ENCODE results near the gene C1QTNF8.

C1QTNF8 gene

DNA sequence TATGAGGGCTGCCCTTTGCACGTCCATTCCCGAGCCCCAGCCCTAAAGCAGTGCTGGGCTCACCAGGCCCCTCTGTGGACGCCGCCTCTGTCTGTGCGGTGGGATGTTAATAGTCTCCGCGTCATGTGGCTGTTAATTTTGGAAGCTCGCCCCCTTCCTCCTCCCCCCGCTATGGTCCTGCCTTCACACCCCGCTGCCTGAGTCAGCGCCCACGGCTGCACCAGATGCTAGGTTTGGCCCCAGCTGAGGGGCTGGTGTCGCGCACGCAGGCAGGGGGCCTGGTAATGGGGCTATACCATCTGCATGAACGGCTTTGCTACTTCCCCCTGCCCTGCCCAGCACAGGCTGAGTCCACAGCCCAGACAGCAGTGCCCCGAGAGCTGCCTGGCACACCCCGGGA, 27.6 kb downstream of the C1QTNF8 start:
- TF ChIP-seq ESRRG (CRISPR knock-in tag; IDR thresholded peaks at IDR 0.05) (no peak), OSR1 (CRISPR knock-in tag; IDR thresholded peaks at IDR 0.05) (no peak), TCF4 (CRISPR knock-in tag; IDR thresholded peaks at IDR 0.05; ENCODE audit: borderline replicate concordance) (no peak), ZNF70 (CRISPR knock-in tag; IDR thresholded peaks at IDR 0.05) (no peak), PPARA (CRISPR knock-in tag; IDR thresholded peaks at IDR 0.05; ENCODE audit: borderline replicate concordance) (no peak), GLIS3 (CRISPR knock-in tag; IDR thresholded peaks at IDR 0.05) (no peak), ZC3H10 (CRISPR knock-in tag; IDR thresholded peaks at IDR 0.05) (no peak), TOX (CRISPR knock-in tag; IDR thresholded peaks at IDR 0.05; ENCODE audit: borderline replicate concordance) (no peak)
- TF ChIP-seq, protein P1, sequence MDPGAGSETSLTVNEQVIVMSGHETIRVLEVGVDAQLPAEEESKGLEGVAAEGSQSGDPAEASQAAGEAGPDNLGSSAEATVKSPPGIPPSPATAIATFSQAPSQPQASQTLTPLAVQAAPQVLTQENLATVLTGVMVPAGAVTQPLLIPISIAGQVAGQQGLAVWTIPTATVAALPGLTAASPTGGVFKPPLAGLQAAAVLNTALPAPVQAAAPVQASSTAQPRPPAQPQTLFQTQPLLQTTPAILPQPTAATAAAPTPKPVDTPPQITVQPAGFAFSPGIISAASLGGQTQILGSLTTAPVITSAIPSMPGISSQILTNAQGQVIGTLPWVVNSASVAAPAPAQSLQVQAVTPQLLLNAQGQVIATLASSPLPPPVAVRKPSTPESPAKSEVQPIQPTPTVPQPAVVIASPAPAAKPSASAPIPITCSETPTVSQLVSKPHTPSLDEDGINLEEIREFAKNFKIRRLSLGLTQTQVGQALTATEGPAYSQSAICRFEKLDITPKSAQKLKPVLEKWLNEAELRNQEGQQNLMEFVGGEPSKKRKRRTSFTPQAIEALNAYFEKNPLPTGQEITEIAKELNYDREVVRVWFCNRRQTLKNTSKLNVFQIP (CRISPR knock-in tag; IDR thresholded peaks at IDR 0.05; ENCODE audit: borderline replicate concordance, low read depth): no peak
- TF ChIP-seq, protein P2, sequence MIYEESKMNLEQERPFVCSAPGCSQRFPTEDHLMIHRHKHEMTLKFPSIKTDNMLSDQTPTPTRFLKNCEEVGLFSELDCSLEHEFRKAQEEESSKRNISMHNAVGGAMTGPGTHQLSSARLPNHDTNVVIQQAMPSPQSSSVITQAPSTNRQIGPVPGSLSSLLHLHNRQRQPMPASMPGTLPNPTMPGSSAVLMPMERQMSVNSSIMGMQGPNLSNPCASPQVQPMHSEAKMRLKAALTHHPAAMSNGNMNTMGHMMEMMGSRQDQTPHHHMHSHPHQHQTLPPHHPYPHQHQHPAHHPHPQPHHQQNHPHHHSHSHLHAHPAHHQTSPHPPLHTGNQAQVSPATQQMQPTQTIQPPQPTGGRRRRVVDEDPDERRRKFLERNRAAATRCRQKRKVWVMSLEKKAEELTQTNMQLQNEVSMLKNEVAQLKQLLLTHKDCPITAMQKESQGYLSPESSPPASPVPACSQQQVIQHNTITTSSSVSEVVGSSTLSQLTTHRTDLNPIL (CRISPR knock-in tag; IDR thresholded peaks at IDR 0.05; ENCODE audit: low read depth): no peak
- TF ChIP-seq, protein P3, sequence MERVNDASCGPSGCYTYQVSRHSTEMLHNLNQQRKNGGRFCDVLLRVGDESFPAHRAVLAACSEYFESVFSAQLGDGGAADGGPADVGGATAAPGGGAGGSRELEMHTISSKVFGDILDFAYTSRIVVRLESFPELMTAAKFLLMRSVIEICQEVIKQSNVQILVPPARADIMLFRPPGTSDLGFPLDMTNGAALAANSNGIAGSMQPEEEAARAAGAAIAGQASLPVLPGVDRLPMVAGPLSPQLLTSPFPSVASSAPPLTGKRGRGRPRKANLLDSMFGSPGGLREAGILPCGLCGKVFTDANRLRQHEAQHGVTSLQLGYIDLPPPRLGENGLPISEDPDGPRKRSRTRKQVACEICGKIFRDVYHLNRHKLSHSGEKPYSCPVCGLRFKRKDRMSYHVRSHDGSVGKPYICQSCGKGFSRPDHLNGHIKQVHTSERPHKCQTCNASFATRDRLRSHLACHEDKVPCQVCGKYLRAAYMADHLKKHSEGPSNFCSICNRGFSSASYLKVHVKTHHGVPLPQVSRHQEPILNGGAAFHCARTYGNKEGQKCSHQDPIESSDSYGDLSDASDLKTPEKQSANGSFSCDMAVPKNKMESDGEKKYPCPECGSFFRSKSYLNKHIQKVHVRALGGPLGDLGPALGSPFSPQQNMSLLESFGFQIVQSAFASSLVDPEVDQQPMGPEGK (CRISPR knock-in tag; IDR thresholded peaks at IDR 0.05; ENCODE audit: borderline replicate concordance): no peak
- ATAC-seq: peak; percentile 13; the same call in 2 of the 3 replicates

DNA sequence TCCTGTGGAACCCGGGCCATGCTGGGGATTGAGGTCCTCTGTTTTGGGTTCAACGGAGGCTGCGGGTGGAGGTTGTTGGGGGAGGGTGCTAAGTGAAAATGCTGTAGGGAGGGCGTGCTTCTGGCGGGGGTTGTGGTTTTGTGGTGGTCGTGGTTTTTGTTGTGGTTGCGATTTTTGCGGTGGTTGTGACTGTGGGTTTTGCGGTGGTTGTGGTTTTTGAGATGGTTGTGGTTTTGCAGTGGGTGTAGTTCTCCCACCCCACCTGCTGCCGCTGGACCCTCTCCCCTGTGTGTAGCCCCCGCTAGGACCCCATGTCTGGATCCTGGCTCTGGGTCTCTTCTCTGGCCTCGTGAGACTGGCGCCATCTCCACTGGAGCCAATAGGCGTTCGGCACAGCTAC, 28.4 kb downstream of the C1QTNF8 start:
- ATAC-seq: no peak
- TF ChIP-seq ARNTL (CRISPR knock-in tag; IDR thresholded peaks at IDR 0.05; ENCODE audit: borderline replicate concordance, low read depth): no peak
- TF ChIP-seq ZNF565 (CRISPR knock-in tag; conservative IDR thresholded peaks at IDR 0.05; ENCODE audit: low read depth): no peak
- TF ChIP-seq PPARA (CRISPR knock-in tag; IDR thresholded peaks at IDR 0.05; ENCODE audit: borderline replicate concordance): no peak
- no peak for TF ChIP-seq ZNF8 (CRISPR knock-in tag; IDR thresholded peaks at IDR 0.05)
- no peak for TF ChIP-seq CSDC2 (CRISPR knock-in tag; IDR thresholded peaks at IDR 0.05)
- TF ChIP-seq ZFP30 (CRISPR knock-in tag; IDR thresholded peaks at IDR 0.05): no peak
- no peak for TF ChIP-seq ISL1 (CRISPR knock-in tag; IDR thresholded peaks at IDR 0.05)

DNA sequence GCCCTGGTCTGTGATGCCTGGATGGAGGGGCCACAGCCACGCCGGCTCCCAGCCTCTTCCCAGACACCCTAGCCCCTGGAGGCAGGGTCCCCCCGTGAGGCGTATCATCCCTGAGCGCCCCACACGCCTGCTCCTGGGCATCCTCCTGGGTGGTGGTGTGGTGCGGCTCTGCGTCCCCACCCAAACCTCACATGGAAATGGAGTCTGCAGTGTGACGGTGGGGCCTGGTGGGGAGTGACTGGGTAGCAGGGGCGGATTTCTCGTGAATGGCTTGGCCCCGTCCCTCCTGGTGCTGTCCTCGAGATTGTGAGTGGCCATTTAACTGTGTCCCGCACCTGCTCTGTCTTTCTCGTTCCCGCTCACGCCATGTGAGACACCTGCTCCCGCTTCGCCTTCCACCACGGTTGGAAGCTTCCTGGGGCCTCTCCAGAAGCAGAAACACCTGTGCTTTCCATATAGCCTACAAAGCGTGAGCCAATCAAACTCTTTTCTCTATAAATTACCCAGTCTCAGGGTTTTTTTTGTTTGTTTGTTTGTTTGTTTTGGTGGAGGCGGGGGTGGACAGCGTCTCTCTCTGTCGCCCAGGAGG, 29.4 kb downstream of the C1QTNF8 start:
- no peak for ATAC-seq
- no peak for TF ChIP-seq SNAI2 (CRISPR knock-in tag; IDR thresholded peaks at IDR 0.05)
- no peak for TF ChIP-seq PPARA (CRISPR knock-in tag; IDR thresholded peaks at IDR 0.05; ENCODE audit: borderline replicate concordance)
- TF ChIP-seq ZNF565 (CRISPR knock-in tag; conservative IDR thresholded peaks at IDR 0.05; ENCODE audit: low read depth): no peak
- no peak for TF ChIP-seq ZFP30 (CRISPR knock-in tag; IDR thresholded peaks at IDR 0.05)
- no peak for TF ChIP-seq ZNF8 (CRISPR knock-in tag; IDR thresholded peaks at IDR 0.05)
- TF ChIP-seq ZNF70 (CRISPR knock-in tag; IDR thresholded peaks at IDR 0.05): no peak
- TF ChIP-seq OSR1 (CRISPR knock-in tag; IDR thresholded peaks at IDR 0.05): no peak
- TF ChIP-seq, protein P1 (CRISPR knock-in tag; IDR thresholded peaks at IDR 0.05; ENCODE audit: borderline replicate concordance, low read depth): no peak
- TF ChIP-seq, protein P4, sequence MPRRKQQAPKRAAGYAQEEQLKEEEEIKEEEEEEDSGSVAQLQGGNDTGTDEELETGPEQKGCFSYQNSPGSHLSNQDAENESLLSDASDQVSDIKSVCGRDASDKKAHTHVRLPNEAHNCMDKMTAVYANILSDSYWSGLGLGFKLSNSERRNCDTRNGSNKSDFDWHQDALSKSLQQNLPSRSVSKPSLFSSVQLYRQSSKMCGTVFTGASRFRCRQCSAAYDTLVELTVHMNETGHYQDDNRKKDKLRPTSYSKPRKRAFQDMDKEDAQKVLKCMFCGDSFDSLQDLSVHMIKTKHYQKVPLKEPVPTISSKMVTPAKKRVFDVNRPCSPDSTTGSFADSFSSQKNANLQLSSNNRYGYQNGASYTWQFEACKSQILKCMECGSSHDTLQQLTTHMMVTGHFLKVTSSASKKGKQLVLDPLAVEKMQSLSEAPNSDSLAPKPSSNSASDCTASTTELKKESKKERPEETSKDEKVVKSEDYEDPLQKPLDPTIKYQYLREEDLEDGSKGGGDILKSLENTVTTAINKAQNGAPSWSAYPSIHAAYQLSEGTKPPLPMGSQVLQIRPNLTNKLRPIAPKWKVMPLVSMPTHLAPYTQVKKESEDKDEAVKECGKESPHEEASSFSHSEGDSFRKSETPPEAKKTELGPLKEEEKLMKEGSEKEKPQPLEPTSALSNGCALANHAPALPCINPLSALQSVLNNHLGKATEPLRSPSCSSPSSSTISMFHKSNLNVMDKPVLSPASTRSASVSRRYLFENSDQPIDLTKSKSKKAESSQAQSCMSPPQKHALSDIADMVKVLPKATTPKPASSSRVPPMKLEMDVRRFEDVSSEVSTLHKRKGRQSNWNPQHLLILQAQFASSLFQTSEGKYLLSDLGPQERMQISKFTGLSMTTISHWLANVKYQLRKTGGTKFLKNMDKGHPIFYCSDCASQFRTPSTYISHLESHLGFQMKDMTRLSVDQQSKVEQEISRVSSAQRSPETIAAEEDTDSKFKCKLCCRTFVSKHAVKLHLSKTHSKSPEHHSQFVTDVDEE (CRISPR knock-in tag; IDR thresholded peaks at IDR 0.05): no peak
- no peak for TF ChIP-seq CSDC2 (CRISPR knock-in tag; IDR thresholded peaks at IDR 0.05)
- TF ChIP-seq GLIS3 (CRISPR knock-in tag; IDR thresholded peaks at IDR 0.05): no peak
- no peak for TF ChIP-seq TCF4 (CRISPR knock-in tag; IDR thresholded peaks at IDR 0.05; ENCODE audit: borderline replicate concordance)
- TF ChIP-seq, protein P5, sequence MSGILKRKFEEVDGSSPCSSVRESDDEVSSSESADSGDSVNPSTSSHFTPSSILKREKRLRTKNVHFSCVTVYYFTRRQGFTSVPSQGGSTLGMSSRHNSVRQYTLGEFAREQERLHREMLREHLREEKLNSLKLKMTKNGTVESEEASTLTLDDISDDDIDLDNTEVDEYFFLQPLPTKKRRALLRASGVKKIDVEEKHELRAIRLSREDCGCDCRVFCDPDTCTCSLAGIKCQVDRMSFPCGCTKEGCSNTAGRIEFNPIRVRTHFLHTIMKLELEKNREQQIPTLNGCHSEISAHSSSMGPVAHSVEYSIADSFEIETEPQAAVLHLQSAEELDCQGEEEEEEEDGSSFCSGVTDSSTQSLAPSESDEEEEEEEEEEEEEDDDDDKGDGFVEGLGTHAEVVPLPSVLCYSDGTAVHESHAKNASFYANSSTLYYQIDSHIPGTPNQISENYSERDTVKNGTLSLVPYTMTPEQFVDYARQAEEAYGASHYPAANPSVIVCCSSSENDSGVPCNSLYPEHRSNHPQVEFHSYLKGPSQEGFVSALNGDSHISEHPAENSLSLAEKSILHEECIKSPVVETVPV (CRISPR knock-in tag; IDR thresholded peaks at IDR 0.05): no peak
- TF ChIP-seq ARNTL (CRISPR knock-in tag; IDR thresholded peaks at IDR 0.05; ENCODE audit: borderline replicate concordance, low read depth): no peak
- no peak for TF ChIP-seq ESRRG (CRISPR knock-in tag; IDR thresholded peaks at IDR 0.05)
- no peak for TF ChIP-seq ZFP3 (CRISPR knock-in tag; IDR thresholded peaks at IDR 0.05)
- TF ChIP-seq RARB (CRISPR knock-in tag; IDR thresholded peaks at IDR 0.05): no peak
- TF ChIP-seq, protein P3 (CRISPR knock-in tag; IDR thresholded peaks at IDR 0.05; ENCODE audit: borderline replicate concordance): no peak
- no peak for TF ChIP-seq BACH2 (CRISPR knock-in tag; IDR thresholded peaks at IDR 0.05; ENCODE audit: borderline replicate concordance)

Data from SK-N-SH treated with all-trans-retinoic acid at 6 μM for 48 hours (cell line).